Testis (tissue), 2 donors: ENCODE measurements around the gene RBM42.

ENCODE experiments used
- CTCF ChIP-seq, 3 experiments: fragments of 450-650 bp in 2 of 3; fragments of 200-600 bp in 1 of 3; sonication (generic) in 1 of 3; IDR thresholded peaks; one replicate each; pipeline ENCODE4 v1.5.1; 2016 to 2019; ENCODE audit warnings: antibody characterized with exemption in 3 of 3, mild to moderate bottlenecking in 2 of 3, moderate library complexity in 1 of 3
- POLR2A ChIP-seq: fragments of 450-650 bp; IDR thresholded peaks from one replicate; pipeline ENCODE4 v1.6.1; 2017; ENCODE audit warnings: antibody characterized with exemption, mild to moderate bottlenecking, moderate library complexity

DNA sequence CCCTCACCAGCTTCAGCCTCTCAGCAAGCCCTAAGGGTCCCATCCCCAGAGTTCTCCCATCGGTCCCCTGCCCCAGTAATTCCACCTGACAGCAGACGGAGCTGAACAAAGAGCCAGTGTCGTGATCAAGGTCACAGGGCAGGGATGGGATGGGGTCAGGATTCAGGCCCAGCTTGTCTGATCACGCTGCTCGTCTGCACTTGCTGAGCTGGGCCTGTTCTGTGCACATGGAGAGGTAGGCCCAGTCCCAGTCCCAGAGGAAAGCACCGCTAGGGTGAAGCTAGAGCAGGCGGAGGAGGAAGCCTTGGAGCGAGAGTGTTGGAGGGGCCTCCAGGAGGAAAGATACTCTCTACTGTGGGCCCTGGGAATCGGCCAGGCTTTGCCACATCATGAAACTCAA, 7.1 kb upstream of the RBM42 start:
- TF ChIP-seq CTCF (IDR thresholded peaks at IDR 0.05) (no peak), POLR2A (no peak)
